ENCODE measurements around the gene PAPSS2.
A peak's percentile ranks its signal among the peaks of the same experiment; 100 is the strongest.
"Not testable (repeated sequence)": the region's sequence is repeated elsewhere in the genome, so short reads cannot be mapped to it uniquely, and the experiment has no call there.

PAPSS2 gene

GRCh38 chr10:87706731-87707130 is 47.1 kb downstream of the PAPSS2 start:
- DNase-seq, result no peak

DNA sequence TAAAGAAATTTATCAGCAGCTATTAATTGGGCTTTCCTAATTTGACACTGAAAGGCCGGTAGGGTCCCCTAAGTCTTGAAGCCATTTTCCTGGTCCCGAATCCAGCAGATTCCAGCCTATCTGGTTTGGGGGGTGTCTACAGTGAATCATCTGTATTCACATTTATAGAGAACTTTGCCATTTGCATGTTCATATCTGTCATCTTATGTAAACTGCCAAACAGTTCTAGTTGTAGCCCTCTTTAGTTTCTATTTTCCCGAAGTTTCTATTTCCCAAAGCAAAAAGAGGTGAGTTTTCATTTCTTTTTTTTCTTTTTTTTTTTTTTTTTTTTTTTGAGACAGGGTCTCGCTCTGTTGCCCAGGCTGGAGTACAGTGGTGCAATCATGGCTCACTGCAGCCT is 47.6 kb downstream of the PAPSS2 start:
- DNase-seq, result no peak

GRCh38 chr10:87712913-87713616 is 53.4 kb downstream of the PAPSS2 start:
- DNase-seq, result no peak

DNA sequence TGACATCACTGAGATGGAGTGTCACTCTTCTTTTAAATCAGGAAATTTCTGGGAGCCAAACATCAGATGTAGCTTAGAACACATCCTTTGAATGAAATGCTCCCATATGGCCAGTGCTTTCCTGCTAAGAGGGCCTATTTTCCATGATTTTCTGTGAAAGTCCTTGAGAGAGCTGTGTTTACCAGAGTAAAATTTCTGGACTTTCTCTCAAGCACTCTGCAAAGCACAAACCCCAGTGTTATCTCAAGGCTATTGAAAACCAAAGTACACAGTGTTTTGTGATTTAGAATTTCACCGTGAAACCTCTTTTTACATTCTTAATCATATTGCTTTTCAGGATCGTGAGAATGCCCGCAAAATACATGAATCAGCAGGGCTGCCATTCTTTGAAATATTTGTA is 54.0 kb downstream of the PAPSS2 start:
- DNase-seq, result no peak

DNA sequence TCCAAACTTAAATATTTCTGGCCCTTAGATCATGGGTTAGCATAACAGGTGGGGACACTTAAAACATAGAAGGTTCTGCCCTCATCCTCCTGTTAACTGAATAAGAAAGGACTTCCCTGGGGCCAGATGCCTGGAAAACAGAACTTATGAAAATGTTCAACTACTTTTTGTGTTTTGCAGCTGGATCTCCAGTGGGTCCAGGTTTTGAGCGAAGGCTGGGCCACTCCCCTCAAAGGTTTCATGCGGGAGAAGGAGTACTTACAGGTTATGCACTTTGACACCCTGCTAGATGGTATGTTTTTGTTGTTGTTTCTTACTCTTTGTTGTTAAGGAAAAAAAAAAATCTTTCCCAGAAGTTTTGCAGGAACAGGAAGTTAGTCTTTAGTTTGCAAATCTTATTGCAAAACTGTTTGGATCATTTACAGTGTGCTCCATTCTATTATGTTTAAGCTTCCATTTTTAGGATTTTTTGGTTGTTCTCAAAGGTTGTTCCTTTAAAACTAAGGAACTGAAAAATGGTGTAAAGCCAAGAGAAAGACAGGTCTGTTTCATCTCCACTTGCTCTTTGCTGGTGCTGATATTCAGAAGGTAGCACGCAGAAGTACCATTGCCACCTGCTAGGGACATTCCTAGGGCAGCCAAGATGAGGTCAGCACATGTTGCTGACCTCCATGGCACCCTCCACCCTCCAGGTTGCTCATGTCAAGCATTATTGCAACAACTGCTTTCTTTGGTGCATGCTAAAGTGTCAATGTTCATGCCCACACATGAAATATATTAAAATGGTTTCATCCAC is 56.1 kb downstream of the PAPSS2 start:
- DNase-seq, result no peak

GRCh38 chr10:87716348-87716670 is 56.6 kb downstream of the PAPSS2 start:
- DNase-seq, result no peak

- no peak for DNase-seq
Measured at GRCh38 chr10:87720665-87721064, 61.0 kb downstream of the PAPSS2 start.

GRCh38 chr10:87721781-87722180 is 62.1 kb downstream of the PAPSS2 start:
- DNase-seq, result no peak

DNA sequence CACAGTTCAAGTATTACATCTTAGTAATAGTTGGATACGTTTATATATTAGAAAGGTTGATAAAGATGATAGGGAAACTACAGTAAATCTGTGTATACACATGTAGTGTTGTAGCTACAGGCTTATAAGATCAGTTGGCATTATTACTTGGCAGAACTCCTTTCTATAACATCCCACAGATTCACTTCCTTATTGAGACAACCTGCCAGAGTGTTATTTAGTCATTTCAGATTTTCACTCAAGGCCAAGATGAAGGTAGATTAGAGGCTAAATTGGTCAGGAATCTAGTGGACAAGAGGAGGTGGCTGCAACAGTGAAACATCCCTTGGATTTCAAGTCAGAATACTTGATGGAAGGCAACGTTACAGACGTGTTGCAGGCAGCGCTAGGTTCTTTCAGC is 63.0 kb downstream of the PAPSS2 start:
- no peak for DNase-seq

- DNase-seq, result no peak
Measured at GRCh38 chr10:87723500-87723899, 63.8 kb downstream of the PAPSS2 start.

DNA sequence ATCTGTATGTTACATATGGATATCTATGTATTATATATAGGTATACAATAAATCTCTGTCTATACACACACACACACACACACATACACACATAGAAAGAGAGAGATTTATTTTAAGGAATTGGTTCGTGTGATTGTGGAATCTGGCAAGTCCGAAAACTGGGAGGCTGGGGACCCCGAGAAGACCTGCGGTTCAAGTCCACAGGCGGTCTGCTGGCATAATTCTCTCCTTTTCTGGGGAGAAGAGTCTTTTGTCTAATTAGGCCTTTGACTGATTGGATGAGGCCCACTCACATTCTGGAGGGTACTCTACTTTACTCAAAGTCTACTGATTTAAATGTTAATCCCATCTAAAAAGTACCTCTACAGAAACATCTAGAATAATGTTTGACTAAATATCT is 65.1 kb downstream of the PAPSS2 start:
- no peak for DNase-seq

- no peak for DNase-seq
Measured at GRCh38 chr10:87729940-87730339, 70.3 kb downstream of the PAPSS2 start.

GRCh38 chr10:87733081-87733480 is 73.4 kb downstream of the PAPSS2 start:
- no peak for DNase-seq

DNA sequence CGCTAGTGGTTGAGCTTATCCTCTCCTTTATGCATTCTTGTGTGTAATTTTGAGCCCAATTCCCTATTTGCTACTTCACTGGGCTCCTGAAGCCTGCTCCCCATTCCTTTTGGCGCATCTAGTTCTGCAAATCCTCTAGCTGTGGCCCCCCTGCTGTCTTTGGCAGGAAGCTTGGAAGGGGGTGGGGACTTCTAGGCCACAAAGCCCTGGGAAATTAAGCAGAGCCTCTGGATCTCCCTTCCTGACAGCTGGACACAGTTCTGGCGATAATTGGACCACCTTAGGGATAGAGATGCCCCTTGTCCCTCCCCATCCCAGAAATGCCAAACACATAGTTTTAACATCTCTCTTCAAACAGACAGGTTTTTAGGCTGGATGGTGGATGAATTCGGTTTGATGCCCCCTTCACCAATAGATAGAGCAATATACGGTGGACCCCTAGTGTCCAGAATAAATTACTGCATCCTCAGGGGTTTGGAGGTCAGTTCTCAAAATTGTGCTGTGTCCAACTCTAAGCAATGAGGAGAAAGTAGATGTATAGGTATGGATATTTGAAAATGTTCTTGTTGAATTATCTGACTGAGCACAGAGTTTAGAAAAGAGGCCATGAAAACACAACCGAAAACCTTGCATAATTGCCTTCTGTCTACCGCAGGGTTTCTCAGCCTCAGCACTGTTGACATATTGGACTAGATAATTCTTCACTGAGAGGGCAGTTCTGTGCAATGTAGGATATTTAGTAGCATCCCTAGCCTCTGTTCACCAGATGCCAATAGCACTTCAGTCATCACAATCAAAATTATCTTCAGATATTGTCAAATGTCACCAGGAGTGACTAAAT is 75.5 kb downstream of the PAPSS2 start:
- peak; percentile 78 for DNase-seq

DNA sequence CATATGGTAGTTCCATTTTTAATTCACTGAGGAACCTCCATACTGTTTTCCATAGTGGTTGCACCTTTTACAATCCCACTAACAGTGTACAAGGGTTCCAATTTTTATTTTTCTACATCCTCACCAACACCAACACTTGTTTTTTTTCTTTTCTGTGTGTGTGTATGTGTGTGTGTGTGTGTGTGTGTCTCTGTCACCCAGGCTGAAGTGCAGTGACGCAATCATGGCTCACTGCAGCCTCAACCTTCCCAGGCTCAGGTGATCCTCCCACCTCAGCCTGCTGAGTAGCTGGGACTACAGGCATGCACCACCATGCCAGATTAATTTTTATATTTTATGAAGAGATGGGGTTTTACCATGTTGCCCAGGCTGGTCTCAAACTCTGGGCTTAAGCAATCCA is 78.6 kb downstream of the PAPSS2 start:
- DNase-seq, result not testable (repeated sequence)

GRCh38 chr10:87739703-87740102 is 80.0 kb downstream of the PAPSS2 start:
- no peak for DNase-seq

DNA sequence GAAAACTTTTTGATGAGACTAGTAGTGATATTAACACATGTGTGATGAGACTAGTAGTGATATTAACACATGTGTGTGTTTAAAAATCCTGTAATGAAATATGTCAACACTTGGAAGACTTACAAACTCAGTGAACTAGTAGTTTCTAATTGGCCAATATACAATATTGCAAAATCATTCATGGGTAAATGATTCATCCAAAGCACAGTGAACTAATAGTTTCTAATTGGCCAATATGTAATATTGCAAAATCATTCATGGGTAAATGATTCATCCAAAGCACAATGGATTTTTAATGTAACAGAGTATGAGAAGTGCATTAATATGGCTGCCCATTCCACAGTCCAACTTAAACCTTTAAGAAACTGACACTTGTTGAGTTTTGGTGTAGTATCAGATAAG is 80.6 kb downstream of the PAPSS2 start:
- peak; percentile 68 for DNase-seq

DNA sequence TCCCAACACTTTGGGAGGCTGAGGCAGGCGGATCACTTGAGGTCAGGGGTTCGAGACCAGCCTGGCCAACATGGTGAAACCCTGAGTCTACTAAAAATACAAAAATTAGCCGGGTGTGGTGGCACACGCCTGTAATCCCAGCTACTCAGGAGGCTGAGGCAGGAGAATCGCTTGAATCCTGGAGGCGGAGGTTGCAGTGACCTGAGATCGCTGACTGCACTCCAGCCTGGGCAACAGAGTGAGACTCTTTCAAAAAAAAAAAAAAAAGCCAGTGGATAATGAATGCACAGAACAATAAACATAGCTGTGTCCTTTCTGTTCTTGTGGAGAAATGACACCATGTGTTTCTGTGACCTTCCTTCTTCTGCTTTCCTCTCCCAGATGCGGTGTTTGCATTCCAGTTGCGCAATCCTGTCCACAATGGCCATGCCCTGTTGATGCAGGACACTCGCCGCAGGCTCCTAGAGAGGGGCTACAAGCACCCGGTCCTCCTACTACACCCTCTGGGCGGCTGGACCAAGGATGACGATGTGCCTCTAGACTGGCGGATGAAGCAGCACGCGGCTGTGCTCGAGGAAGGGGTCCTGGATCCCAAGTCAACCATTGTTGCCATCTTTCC is 83.4 kb downstream of the PAPSS2 start:
- not testable (repeated sequence) for DNase-seq

- DNase-seq, result no peak
Measured at GRCh38 chr10:87744606-87745005, 84.9 kb downstream of the PAPSS2 start.

- DNase-seq, result no peak
Measured at GRCh38 chr10:87746911-87747310, 87.2 kb downstream of the PAPSS2 start.

DNA sequence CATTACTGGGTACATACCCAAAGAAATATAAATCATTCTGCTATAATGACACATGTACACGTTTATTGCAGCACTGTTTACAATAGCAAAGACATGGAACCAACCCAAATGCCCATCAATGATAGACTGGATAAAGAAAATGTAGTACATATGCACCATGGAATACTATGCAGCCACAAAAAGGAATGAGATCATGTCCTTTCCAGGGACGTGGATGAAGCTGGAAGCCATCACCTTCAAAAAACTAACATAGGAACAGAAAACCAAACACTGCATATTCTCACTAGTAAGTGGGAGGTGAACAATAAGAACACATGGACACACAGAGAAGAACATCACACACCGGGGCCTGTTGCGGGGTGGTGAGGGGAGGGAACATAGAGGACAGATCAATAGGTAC is 88.6 kb downstream of the PAPSS2 start:
- not testable (repeated sequence) for DNase-seq

DNA sequence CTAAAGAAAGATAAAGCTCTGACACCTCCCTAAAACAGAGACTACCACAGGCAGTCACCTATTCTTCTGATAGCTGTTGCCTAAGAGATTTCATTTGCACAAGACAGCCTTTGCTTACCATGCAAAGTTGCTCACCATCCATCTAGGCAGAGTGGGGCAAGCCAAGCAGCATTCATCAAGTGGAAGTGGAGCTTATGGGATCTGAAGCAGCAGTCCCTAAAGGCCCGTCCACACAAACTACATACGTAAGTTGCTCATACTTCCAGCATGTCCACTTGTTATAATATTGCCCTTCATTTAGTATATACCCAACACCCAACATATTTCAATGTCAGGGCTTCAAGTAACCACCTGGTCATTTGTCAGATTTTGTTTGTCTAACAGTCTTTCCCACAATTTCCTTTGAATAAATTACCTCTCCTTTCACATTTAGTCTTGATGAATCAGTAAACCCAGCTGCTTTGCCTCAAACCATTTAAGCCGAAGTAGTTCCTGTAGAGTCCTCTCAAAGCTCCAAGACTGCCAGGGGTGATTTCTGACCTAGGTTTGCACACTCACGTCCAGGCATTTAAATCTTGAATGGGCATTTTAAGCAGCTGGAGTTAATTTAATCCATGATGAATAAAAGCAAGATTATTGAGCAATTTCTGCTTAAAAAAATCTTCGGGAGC is 90.5 kb downstream of the PAPSS2 start:
- DNase-seq, result peak; percentile 27
